KMS-11 (cell line): ENCODE measurements around the gene NKX1-2.

ENCODE experiments used
- H2AFZ ChIP-seq: fragments of 200-600 bp; sonication (generic); 2 replicates; pipeline ENCODE4 v1.6.1; 2016; ENCODE audit warnings: antibody characterized with exemption, mixed run types, low read depth
- H3K27ac ChIP-seq: fragments of 200-600 bp; sonication (generic); 2 replicates; pipeline ENCODE4 v1.6.1; 2016; ENCODE audit warnings: mild to moderate bottlenecking, mixed run types
- H3K27me3 ChIP-seq: fragments of 200-600 bp; sonication (generic); 2 replicates; pipeline ENCODE4 v1.6.1; 2017; ENCODE audit warnings: mild to moderate bottlenecking, low read depth, mixed run types, moderate library complexity; ENCODE audit not compliant: insufficient read depth
- H3K36me3 ChIP-seq: fragments of 200-600 bp; sonication (generic); 2 replicates; pipeline ENCODE4 v1.6.1; 2017; ENCODE audit warnings: mild to moderate bottlenecking, mixed run types; ENCODE audit not compliant: insufficient read depth
- H3K4me1 ChIP-seq: fragments of 200-600 bp; sonication (generic); 2 replicates; pipeline ENCODE4 v1.6.1; 2016; ENCODE audit warnings: mild to moderate bottlenecking, low read depth, mixed run types; ENCODE audit not compliant: poor library complexity, severe bottlenecking
- H3K4me2 ChIP-seq: fragments of 200-600 bp; sonication (generic); 2 replicates; pipeline ENCODE4 v1.7.0; 2016; ENCODE audit warnings: mild to moderate bottlenecking, mixed run types
- H3K4me3 ChIP-seq: fragments of 200-600 bp; sonication (generic); IDR thresholded peaks from 2 replicates; pipeline ENCODE4 v1.6.1; 2017; ENCODE audit warnings: low read depth, low read length, mixed read lengths; ENCODE audit not compliant: insufficient read depth
- H3K79me2 ChIP-seq: fragments of 200-600 bp; sonication (generic); 2 replicates; pipeline ENCODE4 v1.6.1; 2016; ENCODE audit warnings: low read depth, mixed run types; ENCODE audit not compliant: insufficient read depth
- H3K9ac ChIP-seq: fragments of 200-600 bp; sonication (generic); 2 replicates; pipeline ENCODE4 v1.6.1; 2016; ENCODE audit warnings: mild to moderate bottlenecking, mixed run types
- H4K20me1 ChIP-seq: fragments of 200-600 bp; sonication (generic); 2 replicates; pipeline ENCODE4 v1.6.1; 2016; ENCODE audit warnings: mild to moderate bottlenecking, mixed run types; ENCODE audit not compliant: insufficient read depth
- CTCF ChIP-seq: fragments of 200-600 bp; sonication (generic); conservative IDR thresholded peaks from 2 replicates; pipeline ENCODE4 v1.6.1; 2017; ENCODE audit warnings: low read depth, mild to moderate bottlenecking, antibody characterized with exemption, low read length, moderate library complexity, mixed read lengths

NKX1-2 gene

GRCh38 chr10:124458473-124458872 lies 8.6 kb upstream of the NKX1-2 start:
- Histone ChIP-seq H3K36me3 (no peaks in the 10 kb centered on the region), H3K9ac (no peak overlapping the region), H3K4me1 (peaks cover 4% of the 10 kb centered on the region), H4K20me1 (no peaks in the 10 kb centered on the region), H3K4me3 (no peak overlapping the region), H3K79me2 (no peaks in the 10 kb centered on the region), H3K27me3 (no peaks in the 10 kb centered on the region), H3K27ac (no peak overlapping the region), H3K4me2 (no peak overlapping the region), H2AFZ (no peak overlapping the region)
- TF ChIP-seq CTCF, result no peak

GRCh38 chr10:124455441-124455840 lies 5.6 kb upstream of the NKX1-2 start:
- H3K4me1 ChIP-seq, result no peaks in the 10 kb centered on the region
- no peak for TF ChIP-seq CTCF
- no peak overlapping the region for H3K4me3 ChIP-seq
- H3K27ac ChIP-seq, result no peak overlapping the region
- no peaks in the 10 kb centered on the region for H4K20me1 ChIP-seq
- H3K4me2 ChIP-seq, result no peak overlapping the region
- H3K36me3 ChIP-seq, result no peaks in the 10 kb centered on the region
- peaks cover 8% of the 10 kb centered on the region; the same call in 1 of the 2 replicates for H3K27me3 ChIP-seq
- H3K9ac ChIP-seq, result no peak overlapping the region
- H2AFZ ChIP-seq, result no peak overlapping the region
- H3K79me2 ChIP-seq, result no peaks in the 10 kb centered on the region

GRCh38 chr10:124453960-124454610 lies 4.2 kb upstream of the NKX1-2 start:
- TF ChIP-seq CTCF, result no peak

GRCh38 chr10:124451276-124451675 lies 1.4 kb upstream of the NKX1-2 start:
- no peak overlapping the region for H3K4me3 ChIP-seq
- H3K4me2 ChIP-seq, result no peak overlapping the region
- no peak overlapping the region for H2AFZ ChIP-seq
- no peaks in the 10 kb centered on the region for H3K36me3 ChIP-seq
- H3K4me1 ChIP-seq, result no peaks in the 10 kb centered on the region
- no peak overlapping the region for H3K27ac ChIP-seq
- no peaks in the 10 kb centered on the region for H3K79me2 ChIP-seq
- no peak for TF ChIP-seq CTCF
- H3K27me3 ChIP-seq, result peaks cover 31% of the 10 kb centered on the region
- no peaks in the 10 kb centered on the region for H4K20me1 ChIP-seq
- H3K9ac ChIP-seq, result no peak overlapping the region

More at GRCh38 chr10:124453960-124454610, 4.2 kb upstream of the NKX1-2 start:
- Histone ChIP-seq H3K4me1 (no peaks in the 10 kb centered on the region), H3K9ac (no peak overlapping the region), H3K4me2 (no peak overlapping the region), H3K36me3 (no peaks in the 10 kb centered on the region), H3K4me3 (no peak overlapping the region), H3K79me2 (no peaks in the 10 kb centered on the region), H2AFZ (no peak overlapping the region), H3K27ac (no peak overlapping the region), H4K20me1 (no peaks in the 10 kb centered on the region), H3K27me3 (peaks cover 19% of the 10 kb centered on the region)
